ENCODE data around the gene CLCN4.

The CLCN4 gene

GRCh38 chrX:10221651-10222050 is 64.9 kb downstream of the CLCN4 start:
- TF ChIP-seq, protein P1, sequence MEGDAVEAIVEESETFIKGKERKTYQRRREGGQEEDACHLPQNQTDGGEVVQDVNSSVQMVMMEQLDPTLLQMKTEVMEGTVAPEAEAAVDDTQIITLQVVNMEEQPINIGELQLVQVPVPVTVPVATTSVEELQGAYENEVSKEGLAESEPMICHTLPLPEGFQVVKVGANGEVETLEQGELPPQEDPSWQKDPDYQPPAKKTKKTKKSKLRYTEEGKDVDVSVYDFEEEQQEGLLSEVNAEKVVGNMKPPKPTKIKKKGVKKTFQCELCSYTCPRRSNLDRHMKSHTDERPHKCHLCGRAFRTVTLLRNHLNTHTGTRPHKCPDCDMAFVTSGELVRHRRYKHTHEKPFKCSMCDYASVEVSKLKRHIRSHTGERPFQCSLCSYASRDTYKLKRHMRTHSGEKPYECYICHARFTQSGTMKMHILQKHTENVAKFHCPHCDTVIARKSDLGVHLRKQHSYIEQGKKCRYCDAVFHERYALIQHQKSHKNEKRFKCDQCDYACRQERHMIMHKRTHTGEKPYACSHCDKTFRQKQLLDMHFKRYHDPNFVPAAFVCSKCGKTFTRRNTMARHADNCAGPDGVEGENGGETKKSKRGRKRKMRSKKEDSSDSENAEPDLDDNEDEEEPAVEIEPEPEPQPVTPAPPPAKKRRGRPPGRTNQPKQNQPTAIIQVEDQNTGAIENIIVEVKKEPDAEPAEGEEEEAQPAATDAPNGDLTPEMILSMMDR (conservative IDR thresholded peaks at IDR 0.05), result no peak
- TF ChIP-seq ZFX (IDR thresholded peaks at IDR 0.05), result no peak
- no peak overlapping the region for H3K27ac ChIP-seq

DNA sequence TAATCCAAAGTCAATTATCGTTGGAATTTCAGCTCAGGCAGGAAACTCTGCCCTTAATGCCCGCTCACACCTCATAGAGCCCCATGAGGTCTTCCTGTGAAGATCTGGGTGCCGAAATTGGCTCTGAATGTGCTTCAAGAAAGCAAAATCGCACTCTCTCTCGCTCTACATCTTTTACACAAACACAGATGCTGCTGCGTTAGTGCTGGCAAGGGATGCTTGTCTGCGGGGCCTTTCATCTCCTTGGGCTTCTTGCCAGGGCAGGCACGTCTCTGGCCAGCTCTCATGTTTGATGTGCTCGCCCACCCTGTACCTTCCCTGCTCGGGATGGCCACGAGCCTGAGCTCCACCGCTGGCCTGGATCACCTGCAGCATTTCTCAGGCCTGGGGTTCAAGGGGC is 66.5 kb downstream of the CLCN4 start:
- H3K27ac ChIP-seq, result no peak overlapping the region
- TF ChIP-seq, protein P1 (conservative IDR thresholded peaks at IDR 0.05), result no peak
- no peak for TF ChIP-seq ZFX (IDR thresholded peaks at IDR 0.05)

- no peak overlapping the region for H3K27ac ChIP-seq
- TF ChIP-seq, protein P1 (conservative IDR thresholded peaks at IDR 0.05), result no peak
- TF ChIP-seq ZFX (IDR thresholded peaks at IDR 0.05), result no peak
Observed at GRCh38 chrX:10223781-10224180, 67.0 kb downstream of the CLCN4 start.

GRCh38 chrX:10230222-10230621 is 73.4 kb downstream of the CLCN4 start:
- no peak overlapping the region for H3K27ac ChIP-seq
- TF ChIP-seq, protein P1 (conservative IDR thresholded peaks at IDR 0.05), result no peak
- no peak for TF ChIP-seq ZFX (IDR thresholded peaks at IDR 0.05)

DNA sequence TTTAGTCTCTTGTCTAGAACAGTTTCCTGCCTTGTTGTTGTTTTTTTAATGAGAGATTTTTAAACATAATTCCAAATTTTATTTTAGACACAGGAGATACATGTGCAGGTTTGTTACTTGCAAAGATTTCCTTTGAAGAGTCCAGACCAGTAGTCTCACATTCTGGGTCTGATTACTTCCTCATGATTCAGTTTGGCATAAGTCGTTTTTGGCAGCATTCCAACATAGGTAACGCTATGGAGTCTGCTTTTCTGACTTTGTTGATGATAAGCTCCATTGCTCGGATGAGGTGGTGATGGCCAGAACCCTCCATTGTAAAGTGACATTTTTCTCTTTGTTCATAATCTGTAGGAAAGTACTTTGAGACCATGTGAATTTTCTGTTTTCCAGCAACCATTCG is 74.7 kb downstream of the CLCN4 start:
- no peak for TF ChIP-seq ZFX (IDR thresholded peaks at IDR 0.05)
- TF ChIP-seq, protein P1 (conservative IDR thresholded peaks at IDR 0.05), result no peak
- H3K27ac ChIP-seq, result no peak overlapping the region

- H3K27ac ChIP-seq, result no peak overlapping the region
- TF ChIP-seq, protein P1 (conservative IDR thresholded peaks at IDR 0.05), result no peak
- no peak for TF ChIP-seq ZFX (IDR thresholded peaks at IDR 0.05)
Observed at GRCh38 chrX:10233173-10233572, 76.4 kb downstream of the CLCN4 start.

DNA sequence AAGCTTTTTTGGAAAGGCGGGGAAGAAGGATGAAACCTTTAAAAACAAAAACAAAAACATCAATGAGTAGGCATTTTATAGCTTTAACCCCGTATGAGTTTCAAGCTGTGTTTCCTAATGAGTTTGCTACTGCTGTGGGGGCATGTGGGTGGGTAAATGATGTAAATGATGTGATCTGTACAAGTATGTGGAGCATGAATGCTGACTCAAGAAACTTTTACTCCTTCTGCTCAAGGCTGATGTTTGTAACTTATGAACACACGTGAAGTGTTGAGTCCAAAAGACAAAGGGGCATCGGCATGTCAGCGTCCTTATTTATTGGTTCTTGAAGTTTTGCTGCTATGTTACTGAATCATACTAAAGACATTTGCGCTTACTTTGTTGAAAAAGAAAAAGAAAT is 76.9 kb downstream of the CLCN4 start:
- TF ChIP-seq, protein P1 (conservative IDR thresholded peaks at IDR 0.05), result no peak
- no peak for TF ChIP-seq ZFX (IDR thresholded peaks at IDR 0.05)

More for the DNA sequence above, 76.9 kb downstream of the CLCN4 start:
- H3K27ac ChIP-seq, result no peak overlapping the region

Data from C4-2B (cell line).